GM13977 (cell line): ENCODE data around the gene PPME1.
"Not testable (repeated sequence)": the region's sequence is repeated elsewhere in the genome, so short reads cannot be mapped to it uniquely, and the experiment has no call there.

Experiments used
- DNase-seq: peaks from one replicate; pipeline ENCODE4 v3.0.0; 2012; ENCODE audit warnings: low spot score
- in situ Hi-C: fragments of 300-500 bp; cut with MboI; formaldehyde crosslinking; loops from one replicate; pipeline ENCODE4 v1.12.0; 2022; ENCODE audit warnings: low sequenced_read_pairs, low pct_unique_long_range_greater_than_20kb, mixed read lengths, inconsistent platforms; ENCODE audit not compliant: unreplicated experiment
- TF ChIP-seq, protein P1 (sequence below): IDR thresholded peaks from 2 replicates; pipeline ENCODE4 v1.5.1; 2012; ENCODE audit warnings: mild to moderate bottlenecking, control low read depth; ENCODE audit not compliant: insufficient read depth; ENCODE audit errors: extremely low read depth, missing control alignments

PPME1 gene

DNA sequence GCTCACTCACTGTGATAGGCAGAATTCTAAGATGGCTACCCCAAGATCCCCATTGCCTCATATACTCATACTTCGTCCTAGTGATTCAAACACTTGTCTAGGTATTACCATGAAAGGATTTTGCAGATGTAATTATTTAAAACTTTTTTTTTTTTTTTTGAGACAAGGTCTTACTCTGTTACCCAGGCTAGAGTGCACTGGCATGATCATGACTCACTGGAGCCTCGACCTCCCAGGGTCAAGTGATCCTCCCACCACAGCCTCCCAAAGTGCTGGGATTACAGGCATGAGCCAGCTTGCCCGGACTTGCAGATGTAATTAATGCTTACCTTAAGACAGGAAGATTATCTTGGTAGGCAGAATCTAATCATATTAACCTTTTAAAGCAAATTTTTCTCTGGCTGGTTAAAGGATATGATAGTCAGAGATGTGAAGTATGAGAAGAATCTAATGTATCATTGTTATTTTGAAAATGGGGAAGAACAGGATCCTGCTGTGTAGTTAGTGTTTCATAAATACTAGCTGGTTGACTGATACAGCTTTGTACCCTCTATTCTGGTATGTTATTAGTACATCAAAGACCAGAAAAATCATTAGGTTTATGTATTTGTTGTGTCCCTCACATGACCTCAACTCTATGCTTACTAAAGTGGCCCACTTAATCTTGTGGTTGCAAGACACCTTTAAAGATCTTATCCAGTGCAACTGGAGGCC, 35.8 kb upstream of the PPME1 start:
- TF ChIP-seq, protein P1, sequence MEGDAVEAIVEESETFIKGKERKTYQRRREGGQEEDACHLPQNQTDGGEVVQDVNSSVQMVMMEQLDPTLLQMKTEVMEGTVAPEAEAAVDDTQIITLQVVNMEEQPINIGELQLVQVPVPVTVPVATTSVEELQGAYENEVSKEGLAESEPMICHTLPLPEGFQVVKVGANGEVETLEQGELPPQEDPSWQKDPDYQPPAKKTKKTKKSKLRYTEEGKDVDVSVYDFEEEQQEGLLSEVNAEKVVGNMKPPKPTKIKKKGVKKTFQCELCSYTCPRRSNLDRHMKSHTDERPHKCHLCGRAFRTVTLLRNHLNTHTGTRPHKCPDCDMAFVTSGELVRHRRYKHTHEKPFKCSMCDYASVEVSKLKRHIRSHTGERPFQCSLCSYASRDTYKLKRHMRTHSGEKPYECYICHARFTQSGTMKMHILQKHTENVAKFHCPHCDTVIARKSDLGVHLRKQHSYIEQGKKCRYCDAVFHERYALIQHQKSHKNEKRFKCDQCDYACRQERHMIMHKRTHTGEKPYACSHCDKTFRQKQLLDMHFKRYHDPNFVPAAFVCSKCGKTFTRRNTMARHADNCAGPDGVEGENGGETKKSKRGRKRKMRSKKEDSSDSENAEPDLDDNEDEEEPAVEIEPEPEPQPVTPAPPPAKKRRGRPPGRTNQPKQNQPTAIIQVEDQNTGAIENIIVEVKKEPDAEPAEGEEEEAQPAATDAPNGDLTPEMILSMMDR: no peak
- no peak for DNase-seq
- in situ Hi-C loops: no loop called here

DNA sequence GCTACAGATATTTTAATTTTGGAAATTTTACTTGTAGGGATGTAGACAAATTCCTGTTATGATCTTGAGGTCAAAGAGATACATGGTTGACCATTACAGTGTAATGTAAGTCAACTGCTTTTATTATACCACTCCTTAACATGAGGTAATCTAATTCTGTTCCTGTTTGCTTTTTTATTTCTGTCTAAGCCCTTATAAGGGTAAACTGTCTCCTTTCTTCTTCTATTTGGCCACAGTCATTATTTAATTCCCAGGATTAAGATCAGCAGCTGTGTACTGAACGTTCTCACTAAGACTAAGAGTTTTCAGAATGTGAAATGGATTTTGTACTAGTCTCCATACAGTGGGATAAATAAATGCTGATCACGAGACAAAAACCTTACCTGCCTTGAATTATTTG, 33.1 kb upstream of the PPME1 start:
- TF ChIP-seq, protein P1: no peak
- DNase-seq: no peak
- in situ Hi-C loops: no loop called here

DNA sequence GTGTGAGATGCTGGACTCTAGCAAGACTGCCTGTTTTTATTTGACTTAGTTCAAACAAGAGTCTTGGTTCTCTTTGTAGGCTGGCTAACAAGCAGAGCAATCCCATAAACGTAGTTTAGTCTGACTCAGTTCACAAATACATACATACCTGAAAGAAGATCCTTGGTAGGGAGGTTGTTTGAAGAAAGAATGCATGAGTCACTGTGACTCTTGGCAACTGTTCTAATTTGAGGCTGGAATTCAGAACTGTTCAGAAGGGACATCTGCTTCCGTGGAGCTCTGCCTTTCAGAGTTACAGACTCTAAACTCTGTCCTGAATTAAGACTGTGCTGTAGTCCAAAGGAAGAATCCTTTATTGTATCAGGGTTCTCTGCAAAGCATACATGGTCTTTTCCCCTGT, 32.5 kb upstream of the PPME1 start:
- DNase-seq: no peak

DNA sequence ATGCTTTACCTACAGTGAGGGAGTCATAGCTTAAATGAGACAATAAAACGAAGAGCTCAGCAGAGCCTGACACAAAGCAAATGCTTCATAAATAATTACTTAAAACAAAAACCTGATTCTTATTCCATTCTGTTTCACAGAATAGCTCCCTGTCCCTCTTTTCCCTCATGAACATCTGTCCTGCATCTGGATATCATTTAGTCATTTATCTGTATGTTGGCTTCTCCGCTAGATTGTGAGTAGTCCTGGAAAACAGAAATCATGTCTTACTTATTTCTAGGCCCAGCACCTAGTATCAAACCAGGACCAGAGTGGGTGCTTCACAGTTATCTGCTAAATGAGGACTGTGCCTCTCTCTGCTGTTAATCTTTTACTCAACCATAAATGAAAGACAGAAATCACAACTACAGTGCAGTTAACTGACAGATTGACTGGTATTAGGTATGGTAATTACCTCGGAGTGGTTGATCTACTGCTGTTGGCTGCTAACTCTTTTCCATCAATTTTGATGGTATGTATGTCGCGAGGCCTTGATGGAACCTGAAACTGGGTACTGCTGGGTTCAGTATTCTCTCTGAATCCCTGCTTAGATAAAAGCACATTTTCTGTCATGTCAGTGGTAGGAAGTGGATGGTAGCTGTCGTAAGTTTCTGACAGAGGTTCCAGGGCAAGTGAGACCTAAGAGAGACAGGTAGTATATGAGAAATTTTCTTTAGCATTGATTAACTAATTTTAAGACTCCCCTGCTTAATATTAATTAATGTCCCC, 31.8 kb upstream of the PPME1 start:
- in situ Hi-C loops: no loop called here
- DNase-seq: no peak
- TF ChIP-seq, protein P1: no peak

More for the DNA sequence above, 32.5 kb upstream of the PPME1 start:
- in situ Hi-C loops: no loop called here
- TF ChIP-seq, protein P1: no peak

DNA sequence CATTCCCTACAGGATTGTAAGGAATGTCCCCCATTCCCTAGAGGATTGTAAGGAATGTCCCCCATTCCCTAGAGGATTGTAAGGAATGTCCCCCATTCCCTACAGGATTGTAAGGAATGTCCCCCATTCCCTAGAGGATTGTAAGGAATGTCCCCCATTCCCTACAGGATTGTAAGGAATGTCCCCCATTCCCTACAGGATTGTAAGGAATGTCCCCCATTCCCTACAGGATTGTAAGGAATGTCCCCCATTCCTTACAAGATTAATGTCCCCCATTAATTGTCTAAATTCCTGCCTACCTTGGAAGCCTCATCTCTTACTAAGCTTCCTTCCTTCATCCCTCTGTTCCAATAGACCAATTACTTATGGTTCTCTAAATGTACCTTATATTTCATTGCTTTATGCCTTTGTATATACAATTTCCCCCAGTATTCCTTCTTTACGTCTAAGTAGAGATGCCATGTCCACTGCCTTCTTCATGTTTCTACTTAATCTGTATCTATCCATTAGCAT, 31.1 kb upstream of the PPME1 start:
- DNase-seq, in situ Hi-C loops: not testable (repeated sequence)

DNA sequence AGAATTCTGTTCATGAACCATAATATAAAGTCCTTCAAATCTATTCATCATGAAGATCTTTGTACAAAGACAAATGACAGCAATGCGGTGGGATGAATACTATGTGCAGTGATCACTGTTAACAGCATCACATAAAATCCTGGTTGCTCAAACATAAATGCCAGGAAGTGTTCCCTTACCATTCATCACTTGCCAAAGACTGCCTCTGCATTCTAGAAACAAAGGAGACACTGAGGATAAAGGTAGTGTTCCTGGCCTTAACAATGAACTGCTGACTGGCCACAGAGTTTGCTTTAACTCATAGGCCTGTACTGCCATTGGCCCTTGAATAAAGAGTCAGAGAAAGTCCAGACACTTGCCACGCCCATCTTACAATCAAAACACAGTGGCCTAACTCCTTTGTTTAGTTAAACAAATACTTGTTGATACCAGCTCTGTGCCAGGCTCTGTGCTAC, 29.8 kb upstream of the PPME1 start:
- DNase-seq: no peak
- in situ Hi-C loops: no loop called here
- TF ChIP-seq, protein P1: no peak

DNA sequence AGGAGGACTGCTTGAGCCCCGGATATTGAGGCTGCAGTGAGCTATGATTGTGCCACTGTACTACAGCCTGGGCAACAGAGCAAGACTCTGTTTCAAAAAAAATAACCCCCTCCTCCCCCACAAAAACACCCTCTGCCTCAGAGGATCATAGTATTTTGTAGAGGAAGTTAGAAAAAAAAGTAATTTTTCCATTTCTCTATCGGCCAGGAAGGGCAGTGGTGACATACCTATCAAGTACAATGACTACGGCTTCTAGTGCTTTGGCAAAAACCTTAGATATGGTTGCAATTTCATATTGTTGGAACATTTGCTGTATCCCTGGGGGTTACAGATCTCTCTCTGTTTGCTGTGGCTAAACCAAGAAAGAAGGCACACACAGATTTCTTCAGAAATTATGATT, 29.2 kb upstream of the PPME1 start:
- in situ Hi-C loops: no loop called here
- DNase-seq: no peak
- TF ChIP-seq, protein P1: no peak
